CD14-positive monocyte (primary cell): ENCODE results near the gene MARCHF3. TPM values are rescaled to one million over a fixed set of nuclear protein-coding genes. Genes with fewer than 3 reads are reported as not detected.

Source experiments
- DNase-seq, 3 donors: peaks; one replicate each; pipeline ENCODE4 v3.0.0-alpha.2; 2011 to 2022
- H2AFZ ChIP-seq: 2 replicates; pipeline ENCODE4 v1.6.0; 2012; ENCODE audit warnings: mild to moderate bottlenecking, low read depth, low read length, inconsistent platforms; ENCODE audit not compliant: insufficient read depth, poor library complexity, severe bottlenecking
- H3K27ac ChIP-seq, 2 donors: 1 replicate in 1 of 2; 2 replicates in 1 of 2; pipeline ENCODE4 v1.5.1; 2012 to 2013; ENCODE audit warnings: low read length in 2 of 2, control low read depth in 1 of 2, inconsistent platforms in 1 of 2, low read depth in 1 of 2, mild to moderate bottlenecking in 1 of 2
- H3K27me3 ChIP-seq, 2 donors: one replicate each; pipeline versions ENCODE4 v1.6.0 to v1.6.1; 2011 to 2013; ENCODE audit warnings: low read length in 2 of 2; ENCODE audit not compliant: control insufficient read depth in 2 of 2, insufficient read depth in 2 of 2
- H3K36me3 ChIP-seq, 2 donors: replicated peaks in 1 of 2; 1 replicate in 1 of 2; 2 replicates in 1 of 2; pipeline versions ENCODE4 v1.5.1 to v1.6.1; 2012 to 2013; ENCODE audit warnings: low read length in 2 of 2, control low read depth in 1 of 2, inconsistent platforms in 1 of 2, mild to moderate bottlenecking in 1 of 2; ENCODE audit not compliant: insufficient read depth in 2 of 2, control insufficient read depth in 1 of 2
- H3K4me1 ChIP-seq, 2 donors: 1 replicate in 1 of 2; 2 replicates in 1 of 2; pipeline versions ENCODE4 v1.5.1 to v1.6.1; 2012 to 2013; ENCODE audit warnings: low read length in 2 of 2, control low read depth in 1 of 2, inconsistent platforms in 1 of 2, mild to moderate bottlenecking in 1 of 2, moderate library complexity in 1 of 2; ENCODE audit not compliant: insufficient read depth in 2 of 2, control insufficient read depth in 1 of 2
- H3K4me2 ChIP-seq: replicated peaks from 2 replicates; pipeline ENCODE3; 2012; ENCODE audit warnings: low read length, moderate library complexity, mild to moderate bottlenecking; ENCODE audit not compliant: poor library complexity, severe bottlenecking; ENCODE audit errors: extremely low read depth
- H3K4me3 ChIP-seq, 3 experiments: fragments of 200-600 bp in 1 of 3; sonication (generic) in 1 of 3; replicated peaks in 1 of 3; 1 replicate in 2 of 3; 2 replicates in 1 of 3; pipeline ENCODE4 v1.5.1; 2011 to 2013; ENCODE audit warnings: low read length in 3 of 3, mild to moderate bottlenecking in 3 of 3, control low read depth in 2 of 3, low read depth in 2 of 3, inconsistent platforms in 1 of 3, moderate library complexity in 1 of 3
- H3K79me2 ChIP-seq: 2 replicates; pipeline ENCODE4 v1.6.0; 2012; ENCODE audit warnings: mild to moderate bottlenecking, control low read depth, inconsistent platforms, low read length, moderate library complexity; ENCODE audit not compliant: insufficient read depth
- H3K9ac ChIP-seq: 2 replicates; pipeline ENCODE4 v1.6.0; 2017; ENCODE audit warnings: low read length, mild to moderate bottlenecking; ENCODE audit not compliant: insufficient read depth, poor library complexity, severe bottlenecking
- H3K9me3 ChIP-seq, 2 donors: replicated peaks in 1 of 2; 1 replicate in 1 of 2; 2 replicates in 1 of 2; pipeline versions ENCODE4 v1.5.1 to v1.6.1; 2012 to 2013; ENCODE audit warnings: low read length in 2 of 2, control low read depth in 1 of 2; ENCODE audit not compliant: control insufficient read depth in 1 of 2, insufficient read depth in 1 of 2
- H4K20me1 ChIP-seq: 2 replicates; pipeline ENCODE4 v1.6.0; 2012; ENCODE audit warnings: mild to moderate bottlenecking, low read length, control low read depth, moderate library complexity; ENCODE audit not compliant: insufficient read depth
- H3K27ac Mint-ChIP-seq, 7 donors: one replicate each; pipeline ENCODE4 v1.8.0; 2020; ENCODE audit warnings: mild to moderate bottlenecking in 7 of 7, mixed read lengths in 7 of 7, moderate library complexity in 6 of 7, inconsistent platforms in 2 of 7
- H3K27me3 Mint-ChIP-seq, 3 donors: one replicate each; pipeline ENCODE4 v1.8.0; 2021 to 2022; ENCODE audit warnings: low read depth in 3 of 3, mild to moderate bottlenecking in 3 of 3, mixed read lengths in 3 of 3, moderate library complexity in 3 of 3, inconsistent platforms in 1 of 3
- H3K36me3 Mint-ChIP-seq, 2 donors: one replicate each; pipeline ENCODE4 v1.8.0; 2020; ENCODE audit warnings: mixed read lengths in 2 of 2, inconsistent platforms in 1 of 2, mild to moderate bottlenecking in 1 of 2
- H3K4me1 Mint-ChIP-seq: one replicate; pipeline ENCODE4 v1.8.0; 2020; ENCODE audit warnings: mild to moderate bottlenecking, mixed read lengths
- H3K4me3 Mint-ChIP-seq, 2 donors: one replicate each; pipeline ENCODE4 v1.8.0; 2020; ENCODE audit warnings: mild to moderate bottlenecking in 2 of 2, mixed read lengths in 2 of 2, moderate library complexity in 1 of 2
- H3K9me3 Mint-ChIP-seq, 7 donors: one replicate each; pipeline ENCODE4 v1.8.0; 2020 to 2022; ENCODE audit warnings: mixed read lengths in 7 of 7, mild to moderate bottlenecking in 6 of 7, moderate library complexity in 6 of 7, inconsistent platforms in 2 of 7
- CTCF ChIP-seq: fragments of 200-600 bp; IDR thresholded peaks from one replicate; pipeline ENCODE4 v1.8.0; 2022; ENCODE audit warnings: antibody characterized with exemption, mild to moderate bottlenecking
- WGBS: methylation state at CpG from one replicate; pipeline ENCODE4 v1.1.5; 2013; ENCODE audit warnings: missing lambda C conversion rate; ENCODE audit not compliant: insufficient coverage; 5-methylcytosine and 5-hydroxymethylcytosine counted together
- intact Hi-C, 2 donors: fragments of 100-400 bp; cut with micrococcal nuclease; formaldehyde crosslinking; loops; one replicate each; pipeline versions ENCODE4 v1.15.0 to v1.15.1; 2023
- polyA plus RNA-seq, 3 donors: library from polyadenylated mRNA; depleted of rRNA in 1 of 3; unstranded in 2 of 3; stranded (reverse) in 1 of 3; fragments of 300-500 nt in 2 of 3; fragments of >200 nt in 1 of 3; fragmentation: Illumina TruSeq in 2 of 3; gene quantifications; 1 replicate in 2 of 3; 2 replicates in 1 of 3; pipeline ENCODE4 v1.2.3, GENCODE V29; 2012 to 2021

The MARCHF3 gene
- polyA plus RNA-seq, 3 donors, result 0.88 to 1.6 (median 0.96) TPM

GRCh38 chr5:126884269-126884819, 146.0 kb downstream of the MARCHF3 start:
- no peak for TF ChIP-seq CTCF
- H3K9me3 Mint-ChIP-seq, result no peaks in the 10 kb centered on the region
- no peak overlapping the region for H3K27ac Mint-ChIP-seq
- no peaks in the 10 kb centered on the region for H3K4me1 ChIP-seq
- no peak overlapping the region for H2AFZ ChIP-seq
- intact Hi-C loops, result no loop called here
- no peaks in the 10 kb centered on the region for H3K27me3 Mint-ChIP-seq
- peaks cover 10 to 21% of the 10 kb centered on the region in 2 donors for H3K36me3 Mint-ChIP-seq
- H4K20me1 ChIP-seq, result no peaks in the 10 kb centered on the region
- 49% methylated on average over 5 of the region's 5 CpGs for WGBS
- no peak overlapping the region for H3K9ac ChIP-seq
- no peaks in the 10 kb centered on the region for H3K9me3 ChIP-seq
- H3K27me3 ChIP-seq, result no peaks in the 10 kb centered on the region
- H3K4me3 ChIP-seq, result no peak overlapping the region
- no peaks in the 10 kb centered on the region for H3K4me1 Mint-ChIP-seq
- H3K36me3 ChIP-seq, result no peaks in the 10 kb centered on the region
- no peak for DNase-seq
- no peaks in the 10 kb centered on the region for H3K79me2 ChIP-seq
- H3K4me3 Mint-ChIP-seq, result no peak overlapping the region
- no peak overlapping the region for H3K4me2 ChIP-seq
- H3K27ac ChIP-seq, result no peak overlapping the region

GRCh38 chr5:126883564-126884245, 146.7 kb downstream of the MARCHF3 start:
- H4K20me1 ChIP-seq, result no peaks in the 10 kb centered on the region
- no peaks in the 10 kb centered on the region for H3K27me3 ChIP-seq
- Mint-ChIP-seq H3K9me3 (no peaks in the 10 kb centered on the region), H3K4me3 (no peak overlapping the region), H3K27ac (no peak overlapping the region), H3K36me3 (peaks cover 10 to 21% of the 10 kb centered on the region in 2 donors), H3K4me1 (no peaks in the 10 kb centered on the region), H3K27me3 (no peaks in the 10 kb centered on the region)
- no peak overlapping the region for H2AFZ ChIP-seq
- no peaks in the 10 kb centered on the region for H3K36me3 ChIP-seq
- H3K4me3 ChIP-seq, result no peak overlapping the region
- intact Hi-C loops, result no loop called here
- no peak overlapping the region for H3K9ac ChIP-seq
- no peak overlapping the region for H3K4me2 ChIP-seq
- no CpG with 5 or more reads among the region's 2 CpGs for WGBS
- no peak overlapping the region for H3K27ac ChIP-seq
- H3K4me1 ChIP-seq, result no peaks in the 10 kb centered on the region
- no peaks in the 10 kb centered on the region for H3K9me3 ChIP-seq
- H3K79me2 ChIP-seq, result no peaks in the 10 kb centered on the region
- DNase-seq, result no peak
- TF ChIP-seq CTCF, result no peak
